Small intestine (tissue), 7 donors: ENCODE results near the gene IRAK3. TPM values are rescaled to one million over a fixed set of nuclear protein-coding genes. Genes with fewer than 3 reads are reported as not detected.
"Not testable (repeated sequence)": the region's sequence is repeated elsewhere in the genome, so short reads cannot be mapped to it uniquely, and the experiment has no call there.

Experiments
- DNase-seq, 2 donors: peaks; one replicate each; pipeline versions ENCODE4 v3.0.0 to v3.0.0-alpha.2; 2013
- FAIRE-seq: peaks from 2 replicates; lab custom pipeline; 2012; peaks lifted over from hg19 to GRCh38; lab: Jason Lieb, UNC
- H3K27ac ChIP-seq, 3 donors: one replicate each; pipeline ENCODE4 v1.5.1; 2013; ENCODE audit warnings: low read length in 2 of 3, mild to moderate bottlenecking in 2 of 3, control low read depth in 1 of 3, inconsistent platforms in 1 of 3, low read depth in 1 of 3, moderate library complexity in 1 of 3
- H3K27me3 ChIP-seq, 3 donors: one replicate each; pipeline ENCODE4 v1.6.1; 2013; ENCODE audit warnings: low read length in 3 of 3, inconsistent platforms in 1 of 3; ENCODE audit not compliant: control insufficient read depth in 3 of 3, insufficient read depth in 3 of 3
- H3K36me3 ChIP-seq, 3 donors: one replicate each; pipeline ENCODE4 v1.6.1; 2013; ENCODE audit warnings: low read length in 3 of 3, inconsistent platforms in 1 of 3, low read depth in 1 of 3, mild to moderate bottlenecking in 1 of 3, moderate library complexity in 1 of 3; ENCODE audit not compliant: control insufficient read depth in 3 of 3, insufficient read depth in 2 of 3
- H3K4me1 ChIP-seq, 3 donors: one replicate each; pipeline ENCODE4 v1.6.1; 2013; ENCODE audit warnings: low read length in 2 of 3, inconsistent platforms in 1 of 3, low read depth in 1 of 3, mild to moderate bottlenecking in 1 of 3, moderate library complexity in 1 of 3; ENCODE audit not compliant: control insufficient read depth in 3 of 3, insufficient read depth in 2 of 3
- H3K4me3 ChIP-seq, 3 donors: one replicate each; pipeline ENCODE4 v1.5.1; 2013; ENCODE audit warnings: low read length in 3 of 3, control low read depth in 1 of 3, inconsistent platforms in 1 of 3, low read depth in 1 of 3, mild to moderate bottlenecking in 1 of 3, moderate library complexity in 1 of 3
- H3K9me3 ChIP-seq, 2 donors: one replicate each; pipeline ENCODE4 v1.6.1; 2013; ENCODE audit warnings: low read depth in 1 of 2, low read length in 1 of 2; ENCODE audit not compliant: control insufficient read depth in 2 of 2, insufficient read depth in 1 of 2
- WGBS, 3 donors: extraction: QIAGEN DNeasy Blood & Tissue Kit; methylation state at CpG; one replicate each; pipeline ENCODE4 v1.1.7; 2013; 5-methylcytosine and 5-hydroxymethylcytosine counted together
- polyA plus RNA-seq, 4 donors: library from polyadenylated mRNA; stranded (reverse) in 3 of 4; unstranded in 1 of 4; fragments of 200-250 nt in 3 of 4; fragments of 120-200 nt in 1 of 4; gene quantifications; one replicate each; pipeline versions ENCODE4 v1.2.1 to v1.2.3, GENCODE V29; 2013
- donor health status: healthy with polysubstance abuse.
- donor health status: control.
- donor health status: control.
- donor health status: Bipolar disorder and iron deficiency.
- donor health status: healthy.

Gene IRAK3
- polyA plus RNA-seq, 4 donors, result 0.22 to 4.0 (median 1.6) TPM

GRCh38 chr12:66234773-66235625 is 46.0 kb downstream of the IRAK3 start:
- not testable (repeated sequence) for H3K36me3 ChIP-seq, H3K4me1 ChIP-seq, H3K9me3 ChIP-seq, FAIRE-seq
- peaks cover 0 to 14% (median 0%) of the 10 kb centered on the region in 3 donors for H3K27me3 ChIP-seq
- DNase-seq, result peak; percentile 7 to 52
- peak overlapping the region in 2 of 3 donors; percentile 44 to 53 for H3K4me3 ChIP-seq
- H3K27ac ChIP-seq, result peak overlapping the region in 1 of 3 donors; percentile 52
- WGBS, 3 donors, result 3 to 5% (median 4%) methylated on average over 34 to 72 of the region's 72 CpGs

- Histone ChIP-seq H3K9me3 (no peaks in the 10 kb centered on the region), H3K27ac (no peak overlapping the region), H3K36me3 (no peaks in the 10 kb centered on the region), H3K27me3 (peaks cover 0 to 17% (median 0%) of the 10 kb centered on the region in 3 donors), H3K4me3 (peak overlapping the region in 2 of 3 donors; percentile 44 to 53), H3K4me1 (peaks cover 0 to 3% (median 0%) of the 10 kb centered on the region in 3 donors)
- no peak for DNase-seq
- WGBS, 3 donors, result 28 to 34% (median 31%) methylated on average over 5 of the region's 5 CpGs
- no peak for FAIRE-seq
Measured at GRCh38 chr12:66235626-66236281, 46.7 kb downstream of the IRAK3 start.

- not testable (repeated sequence) for H3K4me3 ChIP-seq, H3K27ac ChIP-seq, H3K9me3 ChIP-seq, H3K4me1 ChIP-seq, FAIRE-seq, H3K36me3 ChIP-seq, DNase-seq
- H3K27me3 ChIP-seq, result peaks cover 0 to 17% (median 0%) of the 10 kb centered on the region in 3 donors
- WGBS, 3 donors, result 96 to 97% (median 97%) methylated on average over 4 of the region's 4 CpGs
Measured at GRCh38 chr12:66236282-66236675, 47.3 kb downstream of the IRAK3 start.

- Histone ChIP-seq H3K4me3 (no peak overlapping the region), H3K27me3 (peaks cover 0 to 17% (median 0%) of the 10 kb centered on the region in 3 donors), H3K27ac (no peak overlapping the region), H3K9me3 (no peaks in the 10 kb centered on the region), H3K4me1 (peaks cover 0 to 3% (median 0%) of the 10 kb centered on the region in 3 donors), H3K36me3 (no peaks in the 10 kb centered on the region)
- no peak for DNase-seq
- FAIRE-seq, result no peak
- WGBS, 3 donors, result 83 to 87% (median 87%) methylated on average over 2 of the region's 2 CpGs
Measured at GRCh38 chr12:66236969-66237368, 48.0 kb downstream of the IRAK3 start.

- no peaks in the 10 kb centered on the region for H3K36me3 ChIP-seq
- no peaks in the 10 kb centered on the region for H3K4me1 ChIP-seq
- no peak for FAIRE-seq
- WGBS, 3 donors, result 47 to 70% (median 61%) methylated on average over 2 of the region's 2 CpGs
- H3K27me3 ChIP-seq, result peaks cover 0 to 17% (median 0%) of the 10 kb centered on the region in 3 donors
- H3K9me3 ChIP-seq, result no peaks in the 10 kb centered on the region
- H3K4me3 ChIP-seq, result no peak overlapping the region
- H3K27ac ChIP-seq, result no peak overlapping the region
- no peak for DNase-seq
Measured at GRCh38 chr12:66237505-66238175, 48.6 kb downstream of the IRAK3 start.

- no peaks in the 10 kb centered on the region for H3K36me3 ChIP-seq
- FAIRE-seq, result no peak
- WGBS, 3 donors, result 29 to 82% (median 64%) methylated on average over 1 of the region's 1 CpG
Measured at GRCh38 chr12:66239295-66239694, 50.3 kb downstream of the IRAK3 start.

GRCh38 chr12:66240096-66240820 is 51.2 kb downstream of the IRAK3 start:
- FAIRE-seq (no peak), DNase-seq (no peak)
- Histone ChIP-seq H3K4me1 (no peaks in the 10 kb centered on the region), H3K27ac (no peak overlapping the region), H3K9me3 (no peaks in the 10 kb centered on the region), H3K36me3 (no peaks in the 10 kb centered on the region), H3K4me3 (no peak overlapping the region), H3K27me3 (peaks cover 0 to 17% (median 0%) of the 10 kb centered on the region in 3 donors)
- WGBS, 3 donors, result 71 to 80% (median 75%) methylated on average over 7 of the region's 7 CpGs

More at GRCh38 chr12:66239295-66239694, 50.3 kb downstream of the IRAK3 start:
- DNase-seq, result no peak
- Histone ChIP-seq H3K4me1 (no peaks in the 10 kb centered on the region), H3K27me3 (peaks cover 0 to 17% (median 0%) of the 10 kb centered on the region in 3 donors), H3K27ac (no peak overlapping the region), H3K4me3 (no peak overlapping the region), H3K9me3 (no peaks in the 10 kb centered on the region)
